Urinary bladder (tissue), 4 donors: ENCODE results near the gene PCDHGC3. TPM values are rescaled to one million over a fixed set of nuclear protein-coding genes. Genes with fewer than 3 reads are reported as not detected.

Source experiments
- DNase-seq: peaks from one replicate; pipeline ENCODE4 v3.0.0-alpha.2; 2015; ENCODE audit errors: extremely low spot score
- H3K27ac ChIP-seq: one replicate; pipeline ENCODE4 v1.5.1; 2013; ENCODE audit warnings: low read depth, mild to moderate bottlenecking, moderate library complexity
- H3K36me3 ChIP-seq: one replicate; pipeline ENCODE4 v1.6.1; 2013; ENCODE audit warnings: mild to moderate bottlenecking, moderate library complexity; ENCODE audit not compliant: insufficient read depth
- H3K4me1 ChIP-seq: one replicate; pipeline ENCODE4 v1.6.1; 2013; ENCODE audit warnings: mild to moderate bottlenecking, moderate library complexity; ENCODE audit not compliant: insufficient read depth
- H3K4me3 ChIP-seq: one replicate; pipeline ENCODE4 v1.5.1; 2013; ENCODE audit warnings: low read depth, low read length
- WGBS: extraction: QIAGEN DNeasy Blood & Tissue Kit; methylation state at CpG from one replicate; pipeline ENCODE4 v1.1.7; 2013; 5-methylcytosine and 5-hydroxymethylcytosine counted together
- polyA plus RNA-seq: library from polyadenylated mRNA; stranded (reverse); fragments of 200-250 nt; gene quantifications from one replicate; pipeline ENCODE4 v1.2.3, GENCODE V29; 2013
- total RNA-seq: library from RNA; depleted of rRNA; stranded (reverse); fragments of >200 nt; gene quantifications from one replicate; pipeline ENCODE4 v1.2.3, GENCODE V29; 2014
- donor health status: healthy with polysubstance abuse.
- donor health status: healthy.

Gene PCDHGC3
- total and polyA plus RNA-seq, 2 donors = 62.8 to 101 TPM

DNA sequence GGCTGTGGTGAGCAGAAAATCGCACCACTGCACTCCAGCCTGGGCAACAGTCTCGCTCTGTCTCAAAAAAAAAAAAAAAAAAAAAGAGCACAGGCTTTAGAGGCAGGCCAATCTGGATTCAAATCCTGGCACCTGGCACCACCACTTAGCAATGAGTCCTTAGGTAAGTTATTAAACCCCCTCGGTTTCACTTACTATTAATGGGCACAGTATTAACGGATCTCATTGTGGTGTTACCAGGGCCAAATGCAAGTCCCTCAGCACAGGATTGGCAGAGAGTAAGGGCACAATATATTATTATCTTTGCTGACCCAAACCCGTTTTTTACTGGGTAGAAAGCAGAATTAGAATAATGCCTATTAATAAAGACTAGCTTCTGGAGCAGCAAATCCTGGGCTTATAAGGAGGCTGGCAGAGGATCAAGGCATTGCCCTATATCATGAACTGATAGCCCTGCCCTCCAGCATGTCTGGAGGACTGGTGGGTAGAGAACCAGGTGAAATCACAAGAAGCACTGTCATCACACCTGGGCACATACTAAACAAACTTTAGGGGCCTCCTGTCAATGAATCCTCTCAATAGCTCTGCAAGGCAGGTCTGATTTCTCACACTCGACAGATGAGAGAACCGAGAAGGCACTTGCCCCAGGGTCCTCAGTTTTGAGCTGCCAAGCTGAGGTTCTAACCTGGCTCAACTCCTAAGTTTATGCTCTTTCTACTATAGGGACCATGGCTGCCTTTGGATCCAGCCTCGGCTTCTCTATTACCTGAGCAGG is 30.8 kb downstream of the PCDHGC3 start:
- Histone ChIP-seq H3K27ac (no peak overlapping the region), H3K36me3 (no peaks in the 10 kb centered on the region), H3K4me1 (no peaks in the 10 kb centered on the region), H3K4me3 (no peak overlapping the region)
- DNase-seq = no peak
- 80% methylated on average over 8 of the region's 8 CpGs for WGBS

DNA sequence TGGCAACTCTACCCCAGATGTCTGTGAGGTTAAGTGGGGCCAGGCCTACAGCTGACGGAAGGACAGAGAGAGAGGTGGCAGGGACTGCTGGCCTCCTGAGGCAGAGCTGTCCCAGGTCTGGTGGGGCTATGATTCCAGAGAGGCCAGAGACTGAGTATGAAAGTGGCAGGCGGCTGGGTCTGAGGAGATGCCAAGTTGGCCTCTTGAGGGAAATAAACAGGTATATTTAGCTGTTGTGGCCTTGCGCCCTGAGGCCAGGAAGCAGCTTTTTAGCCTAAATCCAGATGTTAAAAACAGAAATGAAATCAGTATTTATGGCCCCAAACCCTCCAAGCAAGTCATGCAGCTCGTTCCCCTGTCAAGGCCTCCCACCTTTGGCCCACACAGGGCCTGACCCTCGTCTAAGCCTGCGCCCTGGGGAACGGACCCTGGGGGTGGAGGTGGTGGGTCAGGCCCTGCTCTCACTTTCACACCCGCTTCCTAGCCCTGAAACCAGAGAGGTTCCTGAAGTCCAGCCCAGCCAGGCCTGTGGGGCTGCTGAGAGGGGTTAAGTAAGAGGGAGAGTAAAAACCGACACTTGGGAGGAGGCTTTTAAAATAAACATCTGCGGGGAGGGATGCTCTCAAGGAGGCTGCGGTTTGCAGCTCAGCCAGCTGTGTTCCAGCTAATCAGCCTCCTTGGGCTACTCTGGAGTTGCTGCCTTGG is 31.8 kb downstream of the PCDHGC3 start:
- Histone ChIP-seq H3K27ac (peak overlapping the region; percentile 92), H3K36me3 (no peaks in the 10 kb centered on the region), H3K4me3 (no peak overlapping the region), H3K4me1 (no peaks in the 10 kb centered on the region)
- 30% methylated on average over 11 of the region's 11 CpGs for WGBS
- no peak for DNase-seq

DNA sequence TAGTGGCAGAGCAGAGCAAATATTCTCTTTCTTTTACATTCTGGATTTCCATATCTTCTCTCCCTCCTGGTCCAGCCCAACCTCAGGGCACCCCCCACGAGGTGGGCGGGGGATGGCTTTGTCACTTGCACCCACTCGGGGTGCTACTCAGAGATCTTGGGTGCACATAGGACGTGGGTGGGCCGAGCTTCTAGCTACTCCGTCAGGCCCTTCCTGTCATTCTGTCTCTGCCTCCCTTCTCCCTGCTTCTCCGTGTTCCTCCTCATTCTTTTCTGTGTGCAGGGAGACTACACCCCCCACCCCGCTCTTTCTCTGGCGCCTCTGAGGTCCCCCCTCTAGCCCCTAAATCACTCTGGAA is 32.7 kb downstream of the PCDHGC3 start:
- peak overlapping the region; percentile 14 for H3K4me3 ChIP-seq
- no peak for DNase-seq
- peak overlapping the region; percentile 78 for H3K27ac ChIP-seq
- no peaks in the 10 kb centered on the region for H3K4me1 ChIP-seq
- WGBS = 21% methylated on average over 9 of the region's 9 CpGs
- H3K36me3 ChIP-seq = no peaks in the 10 kb centered on the region

DNA sequence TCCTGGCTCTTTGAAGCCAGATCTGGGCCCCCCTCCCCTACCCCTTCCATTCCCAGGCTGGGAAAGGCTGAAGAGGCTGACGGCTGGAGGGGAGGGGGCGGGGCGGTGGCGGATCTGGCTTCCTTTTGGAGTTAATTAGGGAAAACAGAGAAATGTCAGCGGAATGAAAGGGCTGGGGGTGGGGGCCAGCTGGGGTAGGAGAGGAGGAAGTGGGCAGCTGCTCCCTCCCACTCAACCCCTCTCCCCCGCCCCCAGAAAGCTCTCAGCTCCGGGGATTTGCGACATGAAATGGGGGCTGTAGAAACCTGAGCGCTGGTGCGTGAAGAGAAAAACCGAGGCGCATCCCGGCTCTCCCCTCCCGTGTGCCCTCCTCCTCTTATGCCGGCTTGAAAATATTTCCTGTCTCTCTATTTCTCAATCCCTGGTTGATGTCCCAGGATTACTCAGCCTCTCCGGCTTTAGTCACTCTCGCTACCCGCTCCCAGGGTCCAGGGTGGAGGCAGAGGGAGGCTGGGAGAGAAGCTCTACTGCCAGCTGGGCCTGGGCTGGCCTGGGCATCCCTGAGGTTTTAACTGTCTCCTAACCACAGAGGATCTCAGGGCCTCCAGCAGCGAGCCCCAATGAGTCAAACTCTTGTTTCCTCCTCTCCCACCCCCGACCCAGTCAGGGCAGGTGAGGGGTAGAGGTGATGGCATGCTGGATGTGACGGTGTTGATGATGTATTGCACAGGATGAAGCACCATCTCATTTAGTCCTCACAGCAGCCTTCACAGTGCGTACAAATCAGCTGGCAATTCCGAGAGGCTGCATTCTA is 33.2 kb downstream of the PCDHGC3 start:
- Histone ChIP-seq H3K4me1 (no peaks in the 10 kb centered on the region), H3K4me3 (peak overlapping the region; percentile 14), H3K27ac (peak overlapping the region; percentile 78), H3K36me3 (no peaks in the 10 kb centered on the region)
- 18% methylated on average over 23 of the region's 23 CpGs for WGBS
- no peak for DNase-seq

DNA sequence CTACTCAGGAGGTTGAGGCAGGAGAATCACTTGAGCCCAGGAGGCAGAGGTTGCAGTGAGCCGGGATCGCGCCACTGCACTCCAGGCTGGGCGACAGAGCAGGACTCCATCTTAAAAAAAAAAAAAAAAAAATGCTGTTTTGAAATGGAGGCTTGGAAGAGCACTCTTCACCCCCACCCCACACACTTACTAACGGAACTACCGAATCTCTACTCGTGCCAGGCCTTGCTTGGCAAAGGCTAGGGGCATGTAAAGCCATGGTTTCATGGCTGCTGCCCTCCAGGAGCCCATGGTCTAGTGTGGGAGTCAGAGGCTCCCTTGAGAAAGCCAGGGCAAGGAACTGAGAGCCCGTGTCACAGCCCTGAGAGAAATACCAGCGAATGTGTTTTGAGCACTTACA is 34.4 kb downstream of the PCDHGC3 start:
- Histone ChIP-seq H3K27ac (no peak overlapping the region), H3K4me1 (no peaks in the 10 kb centered on the region), H3K36me3 (no peaks in the 10 kb centered on the region), H3K4me3 (no peak overlapping the region)
- 89% methylated on average over 9 of the region's 9 CpGs for WGBS
- DNase-seq = no peak

DNA sequence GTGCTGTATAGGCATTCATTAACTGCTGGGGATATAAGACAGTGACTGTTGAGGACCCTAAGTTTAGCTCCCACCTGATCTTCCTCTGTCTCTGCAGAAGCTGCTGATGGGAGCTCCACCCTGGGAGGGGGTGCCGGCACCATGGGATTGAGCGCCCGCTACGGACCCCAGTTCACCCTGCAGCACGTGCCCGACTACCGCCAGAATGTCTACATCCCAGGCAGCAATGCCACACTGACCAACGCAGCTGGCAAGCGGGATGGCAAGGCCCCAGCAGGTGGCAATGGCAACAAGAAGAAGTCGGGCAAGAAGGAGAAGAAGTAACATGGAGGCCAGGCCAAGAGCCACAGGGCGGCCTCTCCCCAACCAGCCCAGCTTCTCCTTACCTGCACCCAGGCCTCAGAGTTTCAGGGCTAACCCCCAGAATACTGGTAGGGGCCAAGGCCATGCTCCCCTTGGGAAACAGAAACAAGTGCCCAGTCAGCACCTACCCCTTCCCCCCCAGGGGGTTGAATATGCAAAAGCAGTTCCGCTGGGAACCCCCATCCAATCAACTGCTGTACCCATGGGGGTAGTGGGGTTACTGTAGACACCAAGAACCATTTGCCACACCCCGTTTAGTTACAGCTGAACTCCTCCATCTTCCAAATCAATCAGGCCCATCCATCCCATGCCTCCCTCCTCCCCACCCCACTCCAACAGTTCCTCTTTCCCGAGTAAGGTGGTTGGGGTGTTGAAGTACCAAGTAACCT is 35.3 kb downstream of the PCDHGC3 start:
- Histone ChIP-seq H3K4me3 (no peak overlapping the region), H3K36me3 (no peaks in the 10 kb centered on the region), H3K27ac (no peak overlapping the region), H3K4me1 (no peaks in the 10 kb centered on the region)
- DNase-seq = no peak
- 89% methylated on average over 14 of the region's 14 CpGs for WGBS

DNA sequence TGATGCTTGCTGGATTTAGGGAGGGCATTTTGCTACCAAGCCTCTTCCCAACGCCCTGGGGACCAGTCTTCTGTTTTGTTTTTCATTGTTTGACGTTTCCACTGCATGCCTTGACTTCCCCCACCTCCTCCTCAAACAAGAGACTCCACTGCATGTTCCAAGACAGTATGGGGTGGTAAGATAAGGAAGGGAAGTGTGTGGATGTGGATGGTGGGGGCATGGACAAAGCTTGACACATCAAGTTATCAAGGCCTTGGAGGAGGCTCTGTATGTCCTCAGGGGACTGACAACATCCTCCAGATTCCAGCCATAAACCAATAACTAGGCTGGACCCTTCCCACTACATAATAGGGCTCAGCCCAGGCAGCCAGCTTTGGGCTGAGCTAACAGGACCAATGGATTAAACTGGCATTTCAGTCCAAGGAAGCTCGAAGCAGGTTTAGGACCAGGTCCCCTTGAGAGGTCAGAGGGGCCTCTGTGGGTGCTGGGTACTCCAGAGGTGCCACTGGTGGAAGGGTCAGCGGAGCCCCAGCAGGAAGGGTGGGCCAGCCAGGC is 36.1 kb downstream of the PCDHGC3 start:
- Histone ChIP-seq H3K27ac (no peak overlapping the region), H3K4me3 (no peak overlapping the region), H3K36me3 (no peaks in the 10 kb centered on the region), H3K4me1 (no peaks in the 10 kb centered on the region)
- 65% methylated on average over 4 of the region's 4 CpGs for WGBS
- no peak for DNase-seq

DNA sequence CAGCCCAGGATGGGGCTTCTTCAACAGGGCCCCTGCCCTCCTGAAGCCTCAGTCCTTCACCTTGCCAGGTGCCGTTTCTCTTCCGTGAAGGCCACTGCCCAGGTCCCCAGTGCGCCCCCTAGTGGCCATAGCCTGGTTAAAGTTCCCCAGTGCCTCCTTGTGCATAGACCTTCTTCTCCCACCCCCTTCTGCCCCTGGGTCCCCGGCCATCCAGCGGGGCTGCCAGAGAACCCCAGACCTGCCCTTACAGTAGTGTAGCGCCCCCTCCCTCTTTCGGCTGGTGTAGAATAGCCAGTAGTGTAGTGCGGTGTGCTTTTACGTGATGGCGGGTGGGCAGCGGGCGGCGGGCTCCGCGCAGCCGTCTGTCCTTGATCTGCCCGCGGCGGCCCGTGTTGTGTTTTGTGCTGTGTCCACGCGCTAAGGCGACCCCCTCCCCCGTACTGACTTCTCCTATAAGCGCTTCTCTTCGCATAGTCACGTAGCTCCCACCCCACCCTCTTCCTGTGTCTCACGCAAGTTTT is 36.7 kb downstream of the PCDHGC3 start:
- Histone ChIP-seq H3K4me1 (no peaks in the 10 kb centered on the region), H3K36me3 (no peaks in the 10 kb centered on the region), H3K27ac (peak overlapping the region; percentile 77), H3K4me3 (peak overlapping the region; percentile 62)
- WGBS = 5% methylated on average over 28 of the region's 28 CpGs
- DNase-seq = no peak

DNA sequence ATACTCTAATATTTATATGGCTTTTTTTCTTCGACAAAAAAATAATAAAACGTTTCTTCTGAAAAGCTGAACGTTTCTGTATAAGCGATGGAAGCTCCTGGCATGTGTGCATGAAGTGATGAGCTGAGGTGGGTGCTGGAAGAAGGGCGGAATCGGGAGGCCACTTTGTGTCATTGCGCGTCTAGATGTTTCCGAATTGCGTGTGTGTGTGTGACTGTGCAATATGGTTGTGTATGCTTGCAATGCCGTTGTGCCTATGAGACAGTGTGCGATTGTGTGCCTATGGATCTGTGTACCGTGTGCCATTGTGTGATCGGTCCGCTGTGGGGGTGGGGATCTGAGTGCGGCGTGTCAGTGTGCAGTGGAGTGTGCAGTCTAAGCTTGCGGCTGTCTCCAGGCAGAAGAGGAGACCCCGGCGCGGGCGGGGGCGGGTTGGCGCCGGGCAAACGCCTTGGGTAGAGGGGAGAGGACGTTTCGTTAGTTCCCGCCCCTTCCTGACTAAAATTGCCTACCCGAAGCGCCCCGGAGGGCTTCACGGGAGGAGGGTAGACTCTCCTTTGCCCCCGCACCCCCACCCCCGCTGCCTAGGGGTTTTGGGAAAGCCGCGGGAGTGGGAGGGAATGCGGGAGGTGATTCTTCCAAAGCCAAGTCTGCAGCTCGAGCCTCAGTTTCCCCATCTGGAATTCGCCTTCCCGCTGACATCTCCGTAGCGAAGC is 37.3 kb downstream of the PCDHGC3 start:
- peak overlapping the region; percentile 62 for H3K4me3 ChIP-seq
- no peaks in the 10 kb centered on the region for H3K4me1 ChIP-seq
- H3K27ac ChIP-seq = peak overlapping the region; percentile 71
- DNase-seq = no peak
- WGBS = under 1% methylated on average over 43 of the region's 43 CpGs
- no peaks in the 10 kb centered on the region for H3K36me3 ChIP-seq

DNA sequence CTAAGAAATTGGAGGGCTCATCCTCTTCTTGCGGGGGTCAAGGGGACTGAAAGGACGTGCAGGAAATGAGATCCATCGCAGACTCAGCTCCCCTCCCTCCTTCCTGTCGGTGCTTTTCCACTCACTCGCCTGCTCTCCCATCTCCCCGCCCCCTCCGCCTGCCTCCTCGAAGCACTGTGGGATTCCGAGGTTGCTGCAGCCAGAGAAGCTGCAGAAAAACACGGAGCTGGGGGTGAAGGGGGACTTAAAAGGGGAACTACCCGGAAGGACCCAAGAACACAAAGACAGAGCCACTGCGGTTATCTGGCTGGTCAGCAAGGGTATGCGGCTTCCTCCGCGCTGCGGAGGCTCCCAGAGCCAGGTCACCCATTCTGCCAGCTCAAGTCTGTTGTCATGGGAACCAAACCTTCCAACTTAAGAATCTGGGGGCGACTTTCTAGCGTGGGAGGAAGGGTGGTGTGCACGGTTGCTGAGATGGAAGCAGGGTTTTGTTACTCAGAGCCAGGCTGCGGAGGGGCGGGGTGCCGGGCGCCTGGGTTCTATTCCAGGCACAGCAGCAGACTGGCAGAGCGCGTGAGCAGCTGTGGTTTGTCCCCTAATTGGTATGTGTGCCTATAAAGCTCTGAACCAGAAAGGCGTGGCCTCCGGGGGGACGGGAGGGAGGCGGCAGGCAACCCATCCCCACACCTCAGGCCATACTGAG is 38.0 kb downstream of the PCDHGC3 start:
- Histone ChIP-seq H3K27ac (peak overlapping the region; percentile 79), H3K36me3 (no peaks in the 10 kb centered on the region), H3K4me3 (peak overlapping the region; percentile 62), H3K4me1 (no peaks in the 10 kb centered on the region)
- DNase-seq = peak; percentile 86
- WGBS = 1% methylated on average over 29 of the region's 29 CpGs

DNA sequence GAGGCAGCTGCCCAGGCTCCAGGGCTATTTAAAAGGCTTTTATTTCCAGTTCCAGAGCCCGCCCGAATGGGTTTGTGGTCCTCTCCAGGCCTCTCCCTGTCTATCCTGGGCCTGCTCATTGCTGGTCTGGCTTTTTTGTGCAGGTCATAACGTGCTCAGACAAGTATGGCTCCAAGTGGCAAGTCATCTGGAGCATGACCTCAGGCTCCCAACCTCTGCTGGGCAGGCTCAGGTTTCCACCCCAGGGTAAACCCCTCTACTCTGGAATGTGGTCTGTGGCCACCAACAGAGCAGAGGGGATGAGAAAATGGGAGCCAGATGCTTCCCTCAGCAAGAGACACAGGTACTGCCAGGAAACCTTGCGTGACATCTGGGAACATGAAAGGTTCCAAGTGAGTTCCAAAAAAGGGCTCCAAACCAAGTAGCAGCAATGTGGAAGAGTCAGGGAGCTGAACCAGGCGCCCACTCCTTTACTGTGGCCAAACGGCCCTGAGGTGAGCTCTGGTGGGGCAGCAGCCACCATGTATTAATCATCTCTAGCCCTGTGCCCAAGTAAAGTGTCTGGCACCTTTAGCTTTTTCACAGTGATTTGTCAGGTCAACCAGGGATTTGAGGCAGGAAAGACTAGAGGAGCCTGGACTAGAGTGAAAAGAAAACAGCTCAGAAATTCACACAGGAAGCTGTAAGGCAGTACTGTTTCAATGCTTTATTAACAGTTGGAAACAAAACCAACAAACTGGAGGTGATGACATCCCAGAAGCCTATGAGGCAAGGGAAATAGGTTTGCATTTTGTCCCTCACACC is 38.8 kb downstream of the PCDHGC3 start:
- H3K4me1 ChIP-seq = no peaks in the 10 kb centered on the region

More for the DNA sequence above, 38.8 kb downstream of the PCDHGC3 start:
- H3K36me3 ChIP-seq = no peaks in the 10 kb centered on the region
- H3K27ac ChIP-seq = peak overlapping the region; percentile 79
- WGBS = 31% methylated on average over 6 of the region's 6 CpGs
- no peak overlapping the region for H3K4me3 ChIP-seq
- no peak for DNase-seq
